NCI-H748 (cell line): ENCODE data around the gene RPP25L.

Experiments used
- DNase-seq: peaks from one replicate; lab custom pipeline; 2025; ENCODE audit not compliant: unreplicated experiment; lab: John Stamatoyannopoulos, UW

Gene RPP25L

GRCh38 chr9:34612788-34613390, 992 bp upstream of the RPP25L start:
- DNase-seq: peak; percentile 83

- peak; percentile 40 for DNase-seq
Observed at GRCh38 chr9:34611251-34611810, 566 bp downstream of the RPP25L start.

GRCh38 chr9:34610434-34611206, 1.3 kb downstream of the RPP25L start:
- DNase-seq: no peak

GRCh38 chr9:34607331-34607730, 4.6 kb downstream of the RPP25L start:
- DNase-seq: no peak

- DNase-seq: no peak
Observed at GRCh38 chr9:34606905-34607304, 5.0 kb downstream of the RPP25L start.

GRCh38 chr9:34606190-34606589, 5.7 kb downstream of the RPP25L start:
- no peak for DNase-seq

- DNase-seq: peak; percentile 75
Observed at GRCh38 chr9:34603610-34604231, 8.2 kb downstream of the RPP25L start.

GRCh38 chr9:34601937-34602573, 9.8 kb downstream of the RPP25L start:
- DNase-seq: no peak

GRCh38 chr9:34600908-34601307, 11.0 kb downstream of the RPP25L start:
- no peak for DNase-seq

- DNase-seq: no peak
Observed at GRCh38 chr9:34599546-34599945, 12.4 kb downstream of the RPP25L start.

- no peak for DNase-seq
Observed at GRCh38 chr9:34594177-34594576, 17.7 kb downstream of the RPP25L start.

- DNase-seq: peak; percentile 25
Observed at GRCh38 chr9:34592895-34593601, 18.8 kb downstream of the RPP25L start.

- no peak for DNase-seq
Observed at GRCh38 chr9:34591917-34592866, 19.7 kb downstream of the RPP25L start.

- DNase-seq: peak; percentile 77
Observed at GRCh38 chr9:34591248-34591916, 20.5 kb downstream of the RPP25L start.

GRCh38 chr9:34590381-34591247, 21.3 kb downstream of the RPP25L start:
- DNase-seq: peak; percentile 43

GRCh38 chr9:34589636-34590380, 22.1 kb downstream of the RPP25L start, which contains the start of gene CNTFR:
Gene CNTFR (minus strand): TSS chr9:34589724. CDS start chr9:34568981, 20,743 bp downstream.
- DNase-seq: peak; percentile 72
